Transverse colon (tissue), 4 donors: Measurements from ENCODE around the gene C1QL3. TPM values are rescaled to one million over a fixed set of nuclear protein-coding genes. Genes with fewer than 3 reads are reported as not detected.
A peak's percentile ranks its signal among the peaks of the same experiment; 100 is the strongest.

ENCODE experiments used
- DNase-seq: peaks from one replicate; pipeline ENCODE4 v3.0.0-alpha.2; 2019
- H3K27ac ChIP-seq, 4 donors: fragments of 200-600 bp; sonication (generic); 2 replicates each; pipeline ENCODE4 v1.5.1; 2016 to 2018; ENCODE audit warnings: inconsistent platforms in 4 of 4
- H3K27me3 ChIP-seq: fragments of 200-600 bp; sonication (generic); 2 replicates; pipeline ENCODE4 v1.5.1; 2017; ENCODE audit warnings: inconsistent platforms
- H3K36me3 ChIP-seq, 4 donors: fragments of 200-600 bp; sonication (generic); 2 replicates each; pipeline ENCODE4 v1.5.1; 2017 to 2019; ENCODE audit warnings: inconsistent platforms in 4 of 4
- H3K4me1 ChIP-seq, 4 donors: fragments of 200-600 bp; sonication (generic); 2 replicates each; pipeline ENCODE4 v1.5.1; 2017 to 2020; ENCODE audit warnings: inconsistent platforms in 4 of 4
- H3K4me3 ChIP-seq, 4 donors: fragments of 200-600 bp; sonication (generic); 1 replicate in 1 of 4; 2 replicates in 3 of 4; pipeline versions ENCODE4 v1.5.1 to v1.6.1; 2017 to 2019; ENCODE audit warnings: inconsistent platforms in 4 of 4
- H3K9me3 ChIP-seq, 2 donors: fragments of 200-600 bp; sonication (generic); 2 replicates each; pipeline ENCODE4 v1.5.1; 2017 to 2019; ENCODE audit warnings: inconsistent platforms in 2 of 2
- EP300 ChIP-seq: sonication (generic); formaldehyde crosslinking; IDR thresholded peaks from one replicate; pipeline ENCODE4 v1.6.1; 2017; ENCODE audit warnings: antibody characterized with exemption, low read depth
- POLR2A ChIP-seq: fragments of 450-650 bp; IDR thresholded peaks from one replicate; pipeline ENCODE4 v1.6.1; 2016; ENCODE audit warnings: antibody characterized with exemption, mild to moderate bottlenecking, moderate library complexity
- POLR2AphosphoS5 ChIP-seq, 3 donors: sonication (generic); formaldehyde crosslinking; IDR thresholded peaks; one replicate each; pipeline ENCODE4 v1.6.1; 2016; ENCODE audit warnings: antibody characterized with exemption in 3 of 3
- WGBS, 2 donors: methylation state at CpG; one replicate each; pipeline ENCODE4 v1.1.5; 2018; ENCODE audit warnings: low coverage in 1 of 2; 5-methylcytosine and 5-hydroxymethylcytosine counted together
- in situ Hi-C, 4 donors: fragments of 200-750 bp; cut with MboI; loops; one replicate each; pipeline versions ENCODE4 v1.15.0 to v1.15.1; 2017; ENCODE audit warnings: low sequenced_read_pairs in 3 of 4, low pct_ligation_motif_present in 1 of 4, low pct_unique_long_range_greater_than_20kb in 1 of 4
- intact Hi-C: fragments of 100-400 bp; cut with DNase I; formaldehyde crosslinking; loops from one replicate; pipeline ENCODE4 v1.15.1; 2023; ENCODE audit warnings: low total_unique reads
- total RNA-seq, 4 donors: library from RNA; depleted of rRNA; stranded (reverse); fragments of >200 nt; gene quantifications; one replicate each; pipeline ENCODE4 v1.1.0, GENCODE V29; 2016
- TF ChIP-seq, protein P1 (sequence below), 5 experiments: fragments of 200-600 bp in 3 of 5; fragments of 450-650 bp in 2 of 5; sonication (generic) in 3 of 5; IDR thresholded peaks; 1 replicate in 2 of 5; 2 replicates in 3 of 5; pipeline ENCODE4 v1.5.1; 2016 to 2017; ENCODE audit warnings: antibody characterized with exemption in 5 of 5, inconsistent platforms in 3 of 5, mild to moderate bottlenecking in 2 of 5, moderate library complexity in 1 of 5

C1QL3 gene
- total RNA-seq, 4 donors from 2014 or later: not detected

DNA sequence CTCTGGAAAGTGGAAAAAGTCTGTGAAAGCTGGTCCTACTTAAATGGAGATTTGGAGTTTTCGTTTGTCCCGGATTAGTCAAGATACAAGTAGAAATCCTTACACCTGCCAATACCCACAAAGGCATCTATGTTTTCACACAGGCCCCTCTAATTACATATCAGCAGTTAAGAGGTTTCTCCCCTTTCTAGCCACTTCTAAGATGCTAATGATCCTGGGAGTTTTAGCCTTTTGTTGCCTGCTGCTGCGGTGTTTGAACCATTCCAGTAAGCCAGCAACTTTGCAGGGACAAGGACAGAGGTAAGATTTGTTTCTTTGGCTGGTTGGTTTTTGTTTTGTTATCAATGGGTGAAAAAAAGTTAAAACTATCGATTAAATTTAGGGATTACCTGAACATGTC, 5.8 kb upstream of the C1QL3 start:
- DNase-seq: no peak
- 83 to 89% methylated on average over 4 of the region's 4 CpGs for WGBS, 2 donors
- intact Hi-C loops: no loop called here
- no peaks in the 10 kb centered on the region for H3K36me3 ChIP-seq
- no peaks in the 10 kb centered on the region for H3K9me3 ChIP-seq
- no peak for TF ChIP-seq POLR2A
- TF ChIP-seq EP300: no peak
- TF ChIP-seq, protein P1, sequence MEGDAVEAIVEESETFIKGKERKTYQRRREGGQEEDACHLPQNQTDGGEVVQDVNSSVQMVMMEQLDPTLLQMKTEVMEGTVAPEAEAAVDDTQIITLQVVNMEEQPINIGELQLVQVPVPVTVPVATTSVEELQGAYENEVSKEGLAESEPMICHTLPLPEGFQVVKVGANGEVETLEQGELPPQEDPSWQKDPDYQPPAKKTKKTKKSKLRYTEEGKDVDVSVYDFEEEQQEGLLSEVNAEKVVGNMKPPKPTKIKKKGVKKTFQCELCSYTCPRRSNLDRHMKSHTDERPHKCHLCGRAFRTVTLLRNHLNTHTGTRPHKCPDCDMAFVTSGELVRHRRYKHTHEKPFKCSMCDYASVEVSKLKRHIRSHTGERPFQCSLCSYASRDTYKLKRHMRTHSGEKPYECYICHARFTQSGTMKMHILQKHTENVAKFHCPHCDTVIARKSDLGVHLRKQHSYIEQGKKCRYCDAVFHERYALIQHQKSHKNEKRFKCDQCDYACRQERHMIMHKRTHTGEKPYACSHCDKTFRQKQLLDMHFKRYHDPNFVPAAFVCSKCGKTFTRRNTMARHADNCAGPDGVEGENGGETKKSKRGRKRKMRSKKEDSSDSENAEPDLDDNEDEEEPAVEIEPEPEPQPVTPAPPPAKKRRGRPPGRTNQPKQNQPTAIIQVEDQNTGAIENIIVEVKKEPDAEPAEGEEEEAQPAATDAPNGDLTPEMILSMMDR (IDR thresholded peaks at IDR 0.05): no peak
- no peak for TF ChIP-seq POLR2AphosphoS5 (IDR thresholded peaks at IDR 0.05)
- no peak overlapping the region for H3K4me3 ChIP-seq
- H3K27me3 ChIP-seq: peaks cover 7% of the 10 kb centered on the region
- no peaks in the 10 kb centered on the region for H3K4me1 ChIP-seq
- H3K27ac ChIP-seq: no peak overlapping the region
- in situ Hi-C loops: loop anchor here in 1 of 4 donors (25.0 kb wide), 1 partner anchor 640 kb away; no protein-coding TSS in a partner anchor

DNA sequence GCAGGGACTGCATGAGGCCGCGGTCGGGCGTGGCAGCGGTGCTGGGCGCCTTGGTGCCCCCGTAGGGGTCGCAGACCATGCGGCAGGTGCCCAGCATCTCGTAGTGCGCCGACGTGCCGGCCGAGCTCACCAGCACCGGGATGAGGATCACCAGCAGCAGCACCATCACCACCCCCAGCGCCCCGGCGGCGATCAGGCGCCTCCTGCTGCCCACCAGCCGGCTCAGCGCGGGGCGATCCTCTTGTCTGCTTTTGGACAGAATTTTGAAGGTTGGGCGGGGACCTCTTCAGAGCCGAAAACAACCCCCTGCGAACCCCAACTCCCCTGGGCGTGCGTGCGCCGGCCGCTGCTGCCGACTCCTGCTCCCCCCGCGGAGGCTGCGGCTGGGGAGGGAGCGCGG, 779 bp downstream of the C1QL3 start:
- intact Hi-C loops (no loop called here), in situ Hi-C loops (loop anchor here in 1 of 4 donors (25.0 kb wide), 1 partner anchor 634 kb away; no protein-coding TSS in a partner anchor)
- no peaks in the 10 kb centered on the region for H3K36me3 ChIP-seq
- no peak overlapping the region for H3K27ac ChIP-seq
- H3K9me3 ChIP-seq: no peaks in the 10 kb centered on the region
- TF ChIP-seq EP300 (no peak), POLR2A (no peak), POLR2AphosphoS5 (IDR thresholded peaks at IDR 0.05) (no peak)
- TF ChIP-seq, protein P1 (IDR thresholded peaks at IDR 0.05): no peak
- peak overlapping the region; percentile 9 to 53 (median 42) for H3K4me3 ChIP-seq
- peaks cover 5 to 25% (median 20%) of the 10 kb centered on the region in 4 donors for H3K4me1 ChIP-seq
- peaks cover 49% of the 10 kb centered on the region for H3K27me3 ChIP-seq
- 0% methylated on average over 1 of the region's 39 CpGs; no CpG with 5 or more reads in 1 of the 2 donors for WGBS, 2 donors
- DNase-seq: no peak

DNA sequence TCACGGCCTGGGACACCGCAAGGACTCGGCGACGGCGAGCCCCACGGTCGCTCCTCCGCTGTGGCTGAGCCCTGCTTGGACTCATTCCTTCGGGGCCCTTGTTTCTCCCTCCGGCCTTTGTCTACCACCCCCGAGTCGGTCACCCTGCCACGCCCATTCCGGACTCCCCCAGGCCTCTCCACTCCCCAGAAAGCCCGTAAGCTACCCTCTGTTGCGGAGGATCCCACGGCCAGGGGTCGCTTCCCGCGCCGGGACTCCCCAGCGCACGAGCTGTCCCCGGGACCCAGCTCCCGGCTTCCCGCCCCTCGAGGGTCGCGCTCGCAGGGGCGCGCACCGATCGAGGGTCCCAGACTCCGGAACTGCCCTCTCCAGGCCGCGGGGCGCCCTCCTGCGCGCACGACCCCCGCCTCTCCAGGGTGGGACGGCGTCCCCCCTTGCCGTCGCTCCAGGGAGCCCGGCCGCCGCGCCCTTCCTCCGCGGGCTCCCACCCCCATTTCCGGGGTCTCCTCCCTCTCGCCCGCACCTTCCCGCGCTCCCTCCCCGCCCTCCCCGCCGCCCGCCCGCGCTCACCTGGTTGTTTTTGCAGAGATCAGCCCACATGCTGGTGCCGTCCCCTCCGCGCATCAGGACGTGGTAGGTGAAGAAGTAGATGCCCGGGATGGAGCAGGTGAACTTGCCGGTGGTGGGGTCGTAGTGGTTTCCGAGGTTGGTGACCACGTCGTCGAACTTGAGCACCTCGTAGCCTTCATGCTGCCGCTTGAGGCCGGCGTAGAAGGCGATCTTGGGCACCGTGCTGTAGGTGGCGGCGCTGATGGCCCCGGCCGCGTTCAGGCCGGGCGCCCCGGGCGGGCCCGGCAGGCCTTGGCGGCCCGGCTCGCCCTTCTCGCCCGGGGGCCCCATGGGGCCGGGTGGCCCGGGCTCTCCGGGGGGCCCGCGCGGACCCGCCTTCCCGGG, 1.5 kb downstream of the C1QL3 start:
- Histone ChIP-seq H3K27me3 (peaks cover 49% of the 10 kb centered on the region), H3K4me1 (peaks cover 5 to 25% (median 20%) of the 10 kb centered on the region in 4 donors), H3K4me3 (peak overlapping the region in 3 of 4 donors; percentile 42 to 53 (median 42)), H3K9me3 (no peaks in the 10 kb centered on the region), H3K36me3 (no peaks in the 10 kb centered on the region), H3K27ac (no peak overlapping the region)
- 14% methylated on average over 71 of the region's 104 CpGs; no CpG with 5 or more reads in 1 of the 2 donors for WGBS, 2 donors
- intact Hi-C loops (no loop called here), in situ Hi-C loops (loop anchor here in 1 of 4 donors (25.0 kb wide), 1 partner anchor 633 kb away; no protein-coding TSS in a partner anchor)
- no peak for DNase-seq
- TF ChIP-seq EP300 (no peak), POLR2AphosphoS5 (IDR thresholded peaks at IDR 0.05) (no peak), POLR2A (no peak)
- TF ChIP-seq, protein P1 (IDR thresholded peaks at IDR 0.05): no peak

DNA sequence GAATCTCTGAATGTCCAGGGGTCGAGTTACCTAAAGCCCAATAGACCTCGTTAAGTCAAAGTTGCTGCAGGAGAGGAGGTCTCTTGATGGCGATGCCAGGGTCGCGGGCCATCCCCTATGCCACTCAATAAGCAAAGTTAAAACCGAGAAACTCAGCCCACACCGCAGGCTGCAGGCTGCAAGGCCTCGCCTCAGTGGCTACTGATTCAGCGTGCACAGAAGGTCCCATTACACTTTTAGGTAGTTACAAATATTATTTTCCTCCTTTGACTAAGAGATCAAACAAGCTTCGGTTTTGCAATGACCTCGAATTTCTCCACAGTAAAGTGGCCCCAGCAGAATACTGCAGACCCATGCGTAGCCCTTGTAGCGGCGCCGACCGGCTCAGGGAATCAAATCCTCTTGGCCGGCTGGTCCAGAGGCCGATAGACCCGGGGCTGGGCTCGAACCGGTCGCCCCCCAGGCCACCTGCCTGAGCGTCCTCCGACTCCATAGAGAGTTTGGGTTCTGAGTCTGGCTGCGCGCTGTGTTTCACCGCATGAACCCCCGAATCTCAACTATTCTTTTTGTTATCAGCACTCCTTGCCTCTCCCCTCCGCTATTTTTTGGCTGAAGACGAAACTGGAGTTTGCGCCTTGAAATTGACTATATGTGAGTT, 2.3 kb downstream of the C1QL3 start:
- peak overlapping the region in 2 of 4 donors; percentile 6 to 53 for H3K4me3 ChIP-seq
- WGBS, 2 donors: 72 to 100% methylated on average over 1 to 31 of the region's 31 CpGs

More for the DNA sequence above, 2.3 kb downstream of the C1QL3 start:
- H3K27me3 ChIP-seq: peaks cover 49% of the 10 kb centered on the region
- H3K4me1 ChIP-seq: peaks cover 5 to 25% (median 20%) of the 10 kb centered on the region in 4 donors
- TF ChIP-seq POLR2AphosphoS5 (IDR thresholded peaks at IDR 0.05) (no peak), POLR2A (no peak), EP300 (no peak)
- TF ChIP-seq, protein P1 (IDR thresholded peaks at IDR 0.05): no peak
- H3K9me3 ChIP-seq: no peaks in the 10 kb centered on the region
- H3K36me3 ChIP-seq: no peaks in the 10 kb centered on the region
- DNase-seq: no peak
- intact Hi-C loops (no loop called here), in situ Hi-C loops (loop anchor here in 1 of 4 donors (25.0 kb wide), 1 partner anchor 632 kb away; no protein-coding TSS in a partner anchor)
- no peak overlapping the region for H3K27ac ChIP-seq
